Measurements from ENCODE around the gene GPR89A.
"Not testable (repeated sequence)": the region's sequence is repeated elsewhere in the genome, so short reads cannot be mapped to it uniquely, and the experiment has no call there.

DNA sequence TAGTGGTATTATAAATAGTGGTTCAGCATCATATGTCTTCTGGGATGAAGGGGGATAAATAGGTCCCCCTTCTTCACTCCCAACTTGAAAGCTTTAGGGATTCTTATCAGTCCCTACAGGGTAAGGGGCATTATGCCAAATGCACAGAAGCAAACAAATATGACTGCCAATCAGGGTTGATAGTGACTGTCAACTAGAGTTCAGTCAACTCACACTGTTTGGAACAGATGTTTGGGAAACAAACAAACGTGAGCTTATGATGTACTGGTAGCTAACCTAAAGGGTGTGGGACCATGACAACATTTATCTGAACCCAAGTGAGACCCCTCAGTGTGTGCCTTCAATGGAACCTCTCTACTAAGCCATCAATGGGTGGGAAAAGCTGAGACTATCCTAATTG is 65.4 kb downstream of the GPR89A start:
- TF ChIP-seq, protein P1, sequence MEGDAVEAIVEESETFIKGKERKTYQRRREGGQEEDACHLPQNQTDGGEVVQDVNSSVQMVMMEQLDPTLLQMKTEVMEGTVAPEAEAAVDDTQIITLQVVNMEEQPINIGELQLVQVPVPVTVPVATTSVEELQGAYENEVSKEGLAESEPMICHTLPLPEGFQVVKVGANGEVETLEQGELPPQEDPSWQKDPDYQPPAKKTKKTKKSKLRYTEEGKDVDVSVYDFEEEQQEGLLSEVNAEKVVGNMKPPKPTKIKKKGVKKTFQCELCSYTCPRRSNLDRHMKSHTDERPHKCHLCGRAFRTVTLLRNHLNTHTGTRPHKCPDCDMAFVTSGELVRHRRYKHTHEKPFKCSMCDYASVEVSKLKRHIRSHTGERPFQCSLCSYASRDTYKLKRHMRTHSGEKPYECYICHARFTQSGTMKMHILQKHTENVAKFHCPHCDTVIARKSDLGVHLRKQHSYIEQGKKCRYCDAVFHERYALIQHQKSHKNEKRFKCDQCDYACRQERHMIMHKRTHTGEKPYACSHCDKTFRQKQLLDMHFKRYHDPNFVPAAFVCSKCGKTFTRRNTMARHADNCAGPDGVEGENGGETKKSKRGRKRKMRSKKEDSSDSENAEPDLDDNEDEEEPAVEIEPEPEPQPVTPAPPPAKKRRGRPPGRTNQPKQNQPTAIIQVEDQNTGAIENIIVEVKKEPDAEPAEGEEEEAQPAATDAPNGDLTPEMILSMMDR (optimal IDR thresholded peaks at IDR 0.05 in 1 of 3, IDR thresholded peaks at IDR 0.05 in 1 of 3, conservative IDR thresholded peaks at IDR 0.05 in 1 of 3; ENCODE audit: extremely low read depth in 1 of 3, insufficient read depth in 2 of 3, low read length in 3 of 3): not testable (repeated sequence)
- not testable (repeated sequence) for TF ChIP-seq EZH2 (IDR thresholded peaks at IDR 0.05; ENCODE audit: low read length)

Measured in keratinocyte (primary cell).